ENCODE data around the gene ABR.

DNA sequence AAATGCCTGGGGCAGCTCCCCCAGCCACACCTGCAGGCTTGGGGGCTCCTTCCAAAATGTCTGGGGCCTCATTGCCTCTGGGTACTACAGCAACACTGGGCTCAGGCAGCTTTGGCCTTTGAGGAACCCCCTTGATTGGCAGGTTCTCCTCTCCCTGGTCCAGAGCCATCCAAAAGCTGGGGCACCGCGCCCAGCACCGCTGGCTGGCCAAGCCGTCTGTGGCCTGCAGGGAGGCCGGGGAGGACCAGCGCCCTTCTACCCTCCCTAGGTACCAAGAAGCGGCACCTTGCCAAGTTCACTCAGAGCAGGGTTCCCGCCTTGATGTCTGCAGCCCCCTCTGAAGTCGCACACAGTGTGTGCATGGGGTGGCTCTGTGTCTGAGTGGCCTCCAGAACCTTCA lies 152.7 kb downstream of the ABR start:
- TF ChIP-seq, protein P1, sequence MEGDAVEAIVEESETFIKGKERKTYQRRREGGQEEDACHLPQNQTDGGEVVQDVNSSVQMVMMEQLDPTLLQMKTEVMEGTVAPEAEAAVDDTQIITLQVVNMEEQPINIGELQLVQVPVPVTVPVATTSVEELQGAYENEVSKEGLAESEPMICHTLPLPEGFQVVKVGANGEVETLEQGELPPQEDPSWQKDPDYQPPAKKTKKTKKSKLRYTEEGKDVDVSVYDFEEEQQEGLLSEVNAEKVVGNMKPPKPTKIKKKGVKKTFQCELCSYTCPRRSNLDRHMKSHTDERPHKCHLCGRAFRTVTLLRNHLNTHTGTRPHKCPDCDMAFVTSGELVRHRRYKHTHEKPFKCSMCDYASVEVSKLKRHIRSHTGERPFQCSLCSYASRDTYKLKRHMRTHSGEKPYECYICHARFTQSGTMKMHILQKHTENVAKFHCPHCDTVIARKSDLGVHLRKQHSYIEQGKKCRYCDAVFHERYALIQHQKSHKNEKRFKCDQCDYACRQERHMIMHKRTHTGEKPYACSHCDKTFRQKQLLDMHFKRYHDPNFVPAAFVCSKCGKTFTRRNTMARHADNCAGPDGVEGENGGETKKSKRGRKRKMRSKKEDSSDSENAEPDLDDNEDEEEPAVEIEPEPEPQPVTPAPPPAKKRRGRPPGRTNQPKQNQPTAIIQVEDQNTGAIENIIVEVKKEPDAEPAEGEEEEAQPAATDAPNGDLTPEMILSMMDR (IDR thresholded peaks at IDR 0.05): no peak
- TF ChIP-seq POLR2A (IDR thresholded peaks at IDR 0.05): no peak
